Astrocyte (in vitro differentiated cells and primary cell): ENCODE measurements around the gene CAMKMT.

ENCODE experiments used
- EZH2 ChIP-seq: IDR thresholded peaks from 2 replicates; pipeline ENCODE4 v1.6.1; 2012; ENCODE audit warnings: mild to moderate bottlenecking, low read length, inconsistent platforms; ENCODE audit not compliant: insufficient read depth
- TF ChIP-seq, protein P1 (sequence below): IDR thresholded peaks from 2 replicates; pipeline ENCODE4 v1.5.1; 2011; ENCODE audit warnings: low read depth, mild to moderate bottlenecking, inconsistent platforms, low read length, moderate library complexity; ENCODE audit not compliant: insufficient read depth

DNA sequence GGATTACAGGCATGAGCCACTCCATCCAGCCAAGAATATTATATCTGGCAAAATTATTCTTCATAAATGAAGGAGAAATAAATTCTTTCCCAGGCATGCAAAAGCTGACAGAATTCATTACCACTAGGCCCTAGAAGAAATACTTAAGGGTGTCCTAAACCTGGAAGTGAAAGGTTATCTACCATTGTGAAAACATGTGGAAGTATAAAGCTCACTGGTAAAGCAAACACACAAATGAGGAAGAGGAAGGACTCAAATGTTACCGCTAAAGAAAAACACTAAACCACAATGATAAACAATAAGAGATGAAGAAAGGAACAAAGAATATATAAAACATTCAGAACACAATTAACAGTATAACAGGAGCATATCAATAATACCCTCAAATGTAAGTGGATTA lies 171.8 kb downstream of the CAMKMT start:
- TF ChIP-seq, protein P1, sequence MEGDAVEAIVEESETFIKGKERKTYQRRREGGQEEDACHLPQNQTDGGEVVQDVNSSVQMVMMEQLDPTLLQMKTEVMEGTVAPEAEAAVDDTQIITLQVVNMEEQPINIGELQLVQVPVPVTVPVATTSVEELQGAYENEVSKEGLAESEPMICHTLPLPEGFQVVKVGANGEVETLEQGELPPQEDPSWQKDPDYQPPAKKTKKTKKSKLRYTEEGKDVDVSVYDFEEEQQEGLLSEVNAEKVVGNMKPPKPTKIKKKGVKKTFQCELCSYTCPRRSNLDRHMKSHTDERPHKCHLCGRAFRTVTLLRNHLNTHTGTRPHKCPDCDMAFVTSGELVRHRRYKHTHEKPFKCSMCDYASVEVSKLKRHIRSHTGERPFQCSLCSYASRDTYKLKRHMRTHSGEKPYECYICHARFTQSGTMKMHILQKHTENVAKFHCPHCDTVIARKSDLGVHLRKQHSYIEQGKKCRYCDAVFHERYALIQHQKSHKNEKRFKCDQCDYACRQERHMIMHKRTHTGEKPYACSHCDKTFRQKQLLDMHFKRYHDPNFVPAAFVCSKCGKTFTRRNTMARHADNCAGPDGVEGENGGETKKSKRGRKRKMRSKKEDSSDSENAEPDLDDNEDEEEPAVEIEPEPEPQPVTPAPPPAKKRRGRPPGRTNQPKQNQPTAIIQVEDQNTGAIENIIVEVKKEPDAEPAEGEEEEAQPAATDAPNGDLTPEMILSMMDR: no peak
- no peak for TF ChIP-seq EZH2
